CD1c-positive myeloid dendritic cell (primary cell): ENCODE measurements around the gene PNCK.

Experiments used
- DNase-seq: peaks from one replicate; pipeline ENCODE4 v3.0.0-alpha.2; 2016; ENCODE audit errors: extremely low spot score

The PNCK gene

DNA sequence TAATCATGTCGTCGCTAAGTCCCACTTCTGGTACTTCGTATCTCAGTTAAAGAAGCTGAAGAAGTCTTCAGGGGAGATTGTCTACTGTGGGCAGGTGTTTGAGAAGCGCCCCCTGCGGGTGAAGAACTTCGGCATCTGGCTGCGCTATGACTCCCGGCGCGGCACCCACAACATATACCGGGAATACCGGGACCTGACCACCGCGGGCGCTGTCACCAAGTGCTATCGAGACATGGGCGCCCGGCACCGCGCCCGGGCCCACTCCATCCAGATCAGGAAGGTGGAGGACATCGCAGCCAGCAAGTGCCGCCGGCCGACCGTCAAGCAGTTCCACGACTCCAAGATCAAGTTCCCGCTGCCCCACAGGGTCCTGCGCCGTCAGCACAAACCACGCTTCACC, 11.3 kb downstream of the PNCK start:
- peak; percentile 56 for DNase-seq

GRCh38 chrX:153659268-153659667, 14.3 kb downstream of the PNCK start:
- DNase-seq = no peak

DNA sequence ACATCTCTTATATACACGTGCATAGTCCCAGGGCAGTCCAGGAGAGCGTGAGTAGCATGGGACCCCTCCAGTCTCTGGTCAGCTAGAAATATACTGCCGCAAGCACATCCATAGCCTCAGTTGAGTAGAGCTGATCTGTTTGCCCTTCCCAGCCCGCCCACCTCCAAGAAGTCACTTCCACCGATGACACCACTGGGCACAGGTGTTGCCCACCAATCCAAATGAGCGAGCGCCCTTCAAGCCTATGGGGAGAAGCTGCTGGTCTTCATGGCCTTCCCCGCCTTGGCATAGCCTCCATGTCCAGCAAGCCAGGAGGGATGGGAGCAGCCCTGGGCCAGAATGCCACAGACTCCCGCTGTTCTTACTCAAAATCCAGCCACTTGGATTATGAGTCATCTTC, 16.5 kb downstream of the PNCK start:
- DNase-seq = no peak

GRCh38 chrX:153653556-153653955, 20.1 kb downstream of the PNCK start:
- DNase-seq = no peak

DNA sequence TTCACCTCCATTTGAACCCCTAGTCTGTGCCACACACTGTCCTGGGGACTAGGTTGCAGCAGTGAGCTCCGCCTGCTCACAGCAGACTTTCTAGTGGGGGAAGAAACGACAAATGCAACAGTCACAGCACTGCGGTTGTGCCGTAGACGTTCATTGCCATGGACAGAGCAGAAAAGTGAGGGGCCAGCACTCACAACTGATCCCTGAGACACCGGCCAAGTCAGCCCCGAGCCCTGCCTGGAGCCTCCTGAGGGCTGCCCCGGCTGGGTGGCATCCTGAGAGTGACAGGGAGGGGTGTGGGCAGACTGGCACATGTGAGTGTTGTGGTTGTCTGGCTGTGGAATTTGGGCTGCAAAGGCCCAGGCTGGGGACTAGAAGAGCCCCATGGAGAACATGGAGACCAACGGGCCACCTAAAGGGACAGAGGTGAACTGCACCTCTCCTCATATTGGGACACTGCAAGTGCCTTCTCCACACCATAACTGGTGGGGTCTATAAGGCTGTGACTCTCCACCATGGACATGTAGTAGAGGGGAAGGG, 22.0 kb downstream of the PNCK start:
- peak; percentile 11 for DNase-seq

GRCh38 chrX:153650959-153651358, 22.7 kb downstream of the PNCK start:
- no peak for DNase-seq

GRCh38 chrX:153649915-153650782, 23.5 kb downstream of the PNCK start:
- DNase-seq = no peak

DNA sequence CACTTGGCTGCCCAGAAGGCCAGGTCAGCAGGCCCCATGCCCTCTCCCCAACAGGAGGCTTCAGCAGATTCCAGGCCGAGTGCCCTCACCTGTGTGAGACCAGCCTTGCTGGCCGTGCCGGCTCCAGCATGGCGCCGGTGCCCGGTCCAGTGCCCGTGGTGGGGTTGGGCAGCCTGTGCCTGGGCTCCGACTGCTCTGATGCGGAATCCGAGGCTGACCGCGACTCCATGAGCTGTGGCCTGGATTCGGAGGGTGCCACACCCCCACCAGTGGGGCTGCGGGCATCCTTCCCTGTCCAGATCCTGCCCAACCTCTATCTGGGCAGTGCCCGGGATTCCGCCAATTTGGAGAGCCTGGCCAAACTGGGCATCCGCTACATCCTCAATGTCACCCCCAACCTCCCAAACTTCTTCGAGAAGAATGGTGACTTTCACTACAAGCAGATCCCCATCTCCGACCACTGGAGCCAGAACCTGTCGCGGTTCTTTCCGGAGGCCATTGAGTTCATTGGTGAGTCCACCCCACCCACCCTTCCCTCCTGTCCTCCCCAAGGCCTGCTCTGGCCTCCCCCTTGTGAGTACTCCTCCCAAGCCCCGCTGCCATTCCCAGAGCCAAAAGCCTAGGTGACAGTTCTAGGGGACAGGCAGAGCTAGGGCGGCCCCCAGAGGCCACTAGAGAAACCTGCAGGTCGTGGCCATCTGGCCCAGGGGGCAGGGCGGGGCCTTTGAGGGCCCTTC, 24.3 kb downstream of the PNCK start:
- peak; percentile 57 for DNase-seq

DNA sequence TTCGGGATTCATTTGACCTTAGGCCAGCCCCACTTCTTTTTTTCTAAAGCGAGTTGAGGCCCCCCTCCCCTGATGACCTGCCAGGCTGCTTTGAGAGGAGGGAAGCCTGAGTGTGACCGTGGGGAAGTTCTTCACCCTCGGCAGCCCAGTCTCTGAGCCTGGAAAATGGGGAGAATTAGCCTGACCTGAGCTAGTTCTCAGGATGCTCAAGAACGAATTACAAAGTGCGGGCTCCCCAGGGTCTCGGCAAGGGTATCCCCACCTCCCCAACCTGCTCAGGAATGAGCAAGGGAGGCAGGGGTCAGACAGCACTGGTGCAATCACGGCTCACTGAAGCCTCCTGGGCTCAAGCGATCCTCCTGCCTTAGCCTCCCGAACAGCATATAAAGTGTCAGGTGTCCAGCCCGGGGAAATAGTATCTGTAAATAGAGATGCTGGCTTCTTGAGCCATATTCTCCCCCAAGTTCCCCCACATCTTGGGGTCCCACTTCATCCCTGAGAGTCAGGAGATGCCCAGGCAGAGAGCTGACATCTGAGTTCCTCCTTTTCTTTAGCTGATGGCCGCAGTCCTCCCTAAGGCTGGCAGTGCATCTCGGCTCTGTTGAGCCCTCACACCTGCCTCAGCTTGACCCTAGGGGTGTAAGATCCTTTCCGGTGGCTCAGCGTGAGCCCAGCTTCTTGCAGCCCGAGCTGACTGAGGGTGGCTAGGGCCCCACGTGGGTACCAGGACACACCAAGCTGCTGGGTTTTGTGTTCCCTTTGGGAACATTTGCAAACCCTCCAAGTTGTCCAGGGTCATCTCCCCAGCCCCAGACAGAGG, 25.0 kb downstream of the PNCK start:
- DNase-seq = no peak

DNA sequence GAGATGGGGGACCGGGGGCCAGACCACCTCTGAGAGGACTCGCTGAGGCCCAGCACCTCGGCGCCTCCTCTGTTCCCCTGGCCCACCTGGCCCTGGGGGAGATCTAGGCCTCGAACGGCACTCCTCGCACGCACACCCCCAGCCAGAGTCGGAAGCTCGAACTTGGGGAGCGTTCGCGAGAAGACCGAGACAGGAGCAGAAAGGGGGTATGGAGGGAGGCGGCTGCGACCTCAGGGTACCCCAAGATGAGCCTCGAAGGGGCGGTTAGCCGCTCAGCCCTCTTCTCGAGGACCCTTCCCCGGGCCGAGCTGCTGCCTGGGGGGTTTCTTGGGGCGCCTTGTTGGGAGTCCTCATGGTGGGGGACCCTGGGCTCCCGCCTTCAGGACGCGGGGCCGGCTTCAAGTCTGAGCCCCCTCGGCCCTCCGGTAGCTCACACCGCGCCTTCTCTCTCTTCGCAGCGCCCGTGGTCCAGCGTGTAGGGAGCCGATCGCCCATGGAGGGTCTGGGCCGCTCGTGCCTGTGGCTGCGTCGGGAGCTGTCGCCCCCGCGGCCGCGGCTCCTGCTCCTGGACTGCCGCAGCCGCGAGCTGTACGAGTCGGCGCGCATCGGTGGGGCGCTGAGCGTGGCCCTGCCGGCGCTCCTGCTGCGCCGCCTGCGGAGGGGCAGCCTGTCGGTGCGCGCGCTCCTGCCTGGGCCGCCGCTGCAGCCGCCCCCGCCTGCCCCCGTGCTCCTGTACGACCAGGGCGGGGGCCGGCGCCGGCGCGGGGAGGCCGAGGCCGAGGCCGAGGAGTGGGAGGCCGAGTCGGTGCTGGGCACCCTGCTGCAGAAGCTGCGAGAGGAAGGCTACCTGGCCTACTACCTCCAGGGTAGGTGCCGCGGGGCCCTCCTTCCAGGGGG, 25.9 kb downstream of the PNCK start:
- DNase-seq = no peak

- peak; percentile 34 for DNase-seq
Observed at GRCh38 chrX:153646620-153647373, 26.8 kb downstream of the PNCK start, which contains the start of gene DUSP9. Gene DUSP9 (plus strand): TSS chrX:153647203. CDS start chrX:153647954, 751 bp downstream.

- no peak for DNase-seq
Observed at GRCh38 chrX:153645921-153646488, 27.6 kb downstream of the PNCK start.

- DNase-seq = no peak
Observed at GRCh38 chrX:153645151-153645550, 28.5 kb downstream of the PNCK start.

DNA sequence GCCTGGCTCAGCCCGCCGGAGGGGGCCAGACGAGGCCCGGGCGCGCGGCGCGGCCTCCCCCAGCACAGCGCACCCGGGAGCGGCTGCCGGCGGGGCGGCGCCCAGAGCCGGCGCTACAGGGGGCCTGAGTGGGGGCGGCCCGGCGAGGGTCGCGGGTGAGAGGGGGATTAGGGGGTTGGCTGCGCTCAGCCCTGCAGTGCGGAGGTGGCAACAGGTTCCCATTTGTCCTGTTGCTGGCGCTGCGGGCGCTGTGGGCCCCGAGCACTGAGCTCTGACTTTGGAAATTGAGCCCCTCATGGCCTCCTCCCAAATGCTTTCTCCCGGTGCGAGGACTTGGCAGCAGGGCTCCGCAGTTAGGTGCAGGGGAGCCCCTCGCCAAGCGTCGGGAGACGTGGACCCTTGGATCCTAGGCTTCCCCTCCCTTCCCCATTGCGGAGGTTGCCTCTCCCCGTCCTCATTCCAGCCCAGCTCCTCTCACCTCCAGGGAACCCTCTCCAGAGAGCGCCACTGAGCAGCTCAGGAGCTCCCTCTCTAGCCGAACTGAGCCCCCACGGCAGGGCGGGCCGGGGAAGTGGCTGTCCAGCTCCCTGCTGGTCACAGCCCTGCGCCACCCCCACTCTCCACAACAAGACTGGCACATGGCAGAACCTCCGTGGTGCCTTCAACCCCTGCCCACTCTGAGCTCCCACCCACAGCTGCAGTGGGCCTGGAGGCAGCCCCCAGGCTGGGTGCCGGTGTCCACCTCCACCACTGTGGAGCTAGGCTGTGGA, 29.1 kb downstream of the PNCK start:
- DNase-seq = no peak

DNA sequence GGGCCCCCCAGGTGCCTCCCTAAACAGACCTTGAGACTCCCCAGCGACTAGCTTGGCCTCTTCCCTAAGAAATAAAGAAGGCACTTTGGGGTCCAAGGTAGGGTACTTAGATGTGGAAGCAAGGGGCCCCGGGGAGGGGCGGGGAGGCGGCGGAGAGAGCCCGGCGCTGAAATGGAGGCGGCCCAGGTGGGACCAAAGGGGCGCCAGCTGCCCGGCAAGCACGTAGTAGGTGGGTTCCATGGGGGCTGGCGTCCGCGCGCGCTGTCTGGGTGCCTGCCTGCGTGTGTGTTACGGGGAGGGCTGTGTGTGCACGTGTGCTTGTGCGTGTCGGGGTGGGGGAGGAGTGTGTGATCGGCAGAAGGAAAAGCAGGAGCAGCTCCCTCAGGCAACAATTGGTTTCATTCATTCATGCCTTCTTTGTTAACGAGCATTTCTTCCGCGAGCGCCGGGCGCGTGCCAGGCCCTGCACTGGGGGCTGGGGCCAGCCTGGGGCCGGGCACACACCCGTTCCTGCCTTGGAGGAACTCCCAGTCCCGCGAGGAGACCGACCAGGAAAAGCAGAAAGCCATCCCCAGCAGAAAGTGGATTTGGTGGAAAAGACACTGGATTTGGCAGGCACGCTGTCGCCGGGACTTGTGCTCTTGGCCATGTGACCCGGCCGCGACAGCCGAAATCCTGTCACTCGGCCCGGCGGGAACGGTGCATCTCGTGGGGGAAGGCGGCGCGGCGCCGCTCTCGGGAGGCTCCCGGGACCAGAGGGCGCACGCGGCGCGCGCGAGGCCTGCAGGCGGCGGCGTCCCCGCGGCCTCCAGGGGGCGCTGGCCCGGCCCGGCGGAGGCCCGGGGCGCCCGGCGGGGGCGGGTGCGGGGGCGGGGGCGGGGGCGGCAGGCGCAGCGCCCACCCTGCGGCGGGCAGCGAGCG, 29.9 kb downstream of the PNCK start:
- peak; percentile 26 for DNase-seq

DNA sequence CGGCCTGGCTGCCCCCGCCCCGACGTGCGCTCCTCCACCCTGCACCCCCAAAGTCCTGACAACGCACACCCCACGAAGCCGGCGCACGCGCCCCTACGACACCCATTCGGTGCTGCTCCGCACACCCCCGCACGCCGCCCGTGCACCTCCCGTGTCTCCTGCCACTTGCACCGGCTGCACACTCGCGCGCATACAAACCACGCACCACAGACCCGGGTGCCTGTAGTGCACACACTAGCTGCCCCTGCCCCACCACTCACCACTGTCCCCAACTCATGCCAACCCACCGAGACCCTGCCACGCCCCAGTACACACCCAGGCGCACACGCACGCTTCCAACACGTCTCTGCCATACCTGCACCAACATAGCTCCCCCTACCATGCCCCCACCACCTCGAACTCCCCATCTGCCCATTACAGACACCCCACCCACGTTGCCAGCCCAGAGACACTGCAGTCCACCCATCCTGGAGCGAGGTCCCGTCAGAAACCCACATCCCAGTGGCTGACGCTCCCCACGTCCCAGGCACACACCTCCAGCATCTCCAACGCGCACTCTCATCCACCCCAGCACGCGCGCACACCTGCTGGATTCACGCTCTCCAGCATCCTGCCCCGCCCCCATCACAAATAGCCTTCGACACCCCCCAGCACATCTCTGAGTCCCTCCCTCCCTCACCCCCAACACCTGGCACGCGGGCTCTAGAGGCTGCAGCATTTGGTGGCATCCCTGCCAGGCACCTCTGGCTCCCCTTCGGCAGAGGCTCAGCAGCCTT, 30.8 kb downstream of the PNCK start:
- DNase-seq = no peak

- no peak for DNase-seq
Observed at GRCh38 chrX:153642051-153642654, 31.5 kb downstream of the PNCK start.
